Measurements from ENCODE around the gene GPC5. TPM values are rescaled to one million over a fixed set of nuclear protein-coding genes. Genes with fewer than 3 reads are reported as not detected.

Gene GPC5
- total RNA-seq, 1 experiment from 2014 or later, result 0.15 TPM

GRCh38 chr13:91362908-91363307 lies 35.5 kb upstream of the GPC5 start:
- H2AK5ac ChIP-seq (ENCODE audit: insufficient read length, low read length), result no peak overlapping the region
- H3K23me2 ChIP-seq (ENCODE audit: insufficient read length, low read depth, low read length, poor library complexity, severe bottlenecking), result no peaks in the 10 kb centered on the region

More at GRCh38 chr13:91362908-91363307, 35.5 kb upstream of the GPC5 start:
- no peak overlapping the region for H4K5ac ChIP-seq (ENCODE audit: insufficient read length, low read depth, low read length)
- TF ChIP-seq CTCF (conservative IDR thresholded peaks at IDR 0.05), result no peak
- no peak overlapping the region for H3K23ac ChIP-seq (ENCODE audit: insufficient read length, low read depth, low read length)
- H3K79me1 ChIP-seq (ENCODE audit: insufficient read depth, low read depth, low read length, poor library complexity, severe bottlenecking), result no peaks in the 10 kb centered on the region
- H2BK5ac ChIP-seq (ENCODE audit: insufficient read length, low read length), result no peak overlapping the region
- Mint-ChIP-seq H3K27ac (no peak overlapping the region), H3K9me3 (no peaks in the 10 kb centered on the region; a peak in 1 of 5 replicates), H3K4me3 (no peak overlapping the region), H3K27me3 (ENCODE audit: low read depth) (no peaks in the 10 kb centered on the region), H3K4me1 (no peaks in the 10 kb centered on the region), H3K36me3 (ENCODE audit: insufficient read depth in 1 of 3, low read depth in 3 of 3) (no peaks in the 10 kb centered on the region; a peak in 1 of 7 replicates)
- no peak overlapping the region for H4K91ac ChIP-seq (ENCODE audit: insufficient read length, low read depth, low read length)
- H3K4ac ChIP-seq (ENCODE audit: low read depth, low read length), result no peak overlapping the region
- no peak overlapping the region for H2BK120ac ChIP-seq (ENCODE audit: low read depth, low read length, poor library complexity, severe bottlenecking)
- no peak overlapping the region for H3K4me2 ChIP-seq (ENCODE audit: insufficient read depth, insufficient read length, low read length)
- H4K20me1 ChIP-seq (ENCODE audit: control insufficient read depth, insufficient read depth, insufficient read length), result no peaks in the 10 kb centered on the region
- no CpG with 5 or more reads among the region's 1 CpG for WGBS (ENCODE audit: extremely low coverage, insufficient read length, low lambda C conversion rate)
- H2AFZ ChIP-seq (ENCODE audit: low read length), result no peak overlapping the region
- no peak overlapping the region for H4K8ac ChIP-seq (replicated peaks; ENCODE audit: insufficient read length, low read depth, low read length)
- no peak overlapping the region for H2BK20ac ChIP-seq (ENCODE audit: low read depth, low read length, poor library complexity, severe bottlenecking)
- no peak overlapping the region for H3K9ac ChIP-seq (ENCODE audit: extremely low read depth, insufficient read length, low read length)
- H3K9me3 ChIP-seq (ENCODE audit: control insufficient read depth, low read depth, low read length), result no peaks in the 10 kb centered on the region
- H3T11ph ChIP-seq (ENCODE audit: low read length), result no peak overlapping the region
- H2BK15ac ChIP-seq (ENCODE audit: low read depth, low read length), result no peak overlapping the region
- H3K27ac ChIP-seq (ENCODE audit: insufficient read length, low read depth, low read length), result no peak overlapping the region
- DNase-seq, result no peak
- no peak overlapping the region for H3K18ac ChIP-seq (ENCODE audit: insufficient read length, low read depth, low read length)
- no peaks in the 10 kb centered on the region; the same call in 1 of the 2 replicates for H3K4me1 ChIP-seq (ENCODE audit: insufficient read depth, low read length)
- no peak overlapping the region for H3K14ac ChIP-seq (ENCODE audit: insufficient read depth, low read length)
- no peak overlapping the region for H3K56ac ChIP-seq (ENCODE audit: insufficient read length, low read depth, low read length)
- H3K79me2 ChIP-seq (ENCODE audit: insufficient read depth, low read length), result no peaks in the 10 kb centered on the region
- no peaks in the 10 kb centered on the region for H3K27me3 ChIP-seq (ENCODE audit: insufficient read depth, low read length)
- H2BK12ac ChIP-seq (ENCODE audit: insufficient read length, low read depth, low read length), result no peak overlapping the region

Measured in H9 (cell line).